Left hindlimb (tissue), 1 donor: Measurements from ENCODE around the gene CIZ1.
"Not testable (repeated sequence)": the region's sequence is repeated elsewhere in the genome, so short reads cannot be mapped to it uniquely, and the experiment has no call there.

ENCODE experiments used
- DNase-seq: peaks from one replicate; pipeline ENCODE4 v3.0.0-alpha.2; 2018

Gene CIZ1

DNA sequence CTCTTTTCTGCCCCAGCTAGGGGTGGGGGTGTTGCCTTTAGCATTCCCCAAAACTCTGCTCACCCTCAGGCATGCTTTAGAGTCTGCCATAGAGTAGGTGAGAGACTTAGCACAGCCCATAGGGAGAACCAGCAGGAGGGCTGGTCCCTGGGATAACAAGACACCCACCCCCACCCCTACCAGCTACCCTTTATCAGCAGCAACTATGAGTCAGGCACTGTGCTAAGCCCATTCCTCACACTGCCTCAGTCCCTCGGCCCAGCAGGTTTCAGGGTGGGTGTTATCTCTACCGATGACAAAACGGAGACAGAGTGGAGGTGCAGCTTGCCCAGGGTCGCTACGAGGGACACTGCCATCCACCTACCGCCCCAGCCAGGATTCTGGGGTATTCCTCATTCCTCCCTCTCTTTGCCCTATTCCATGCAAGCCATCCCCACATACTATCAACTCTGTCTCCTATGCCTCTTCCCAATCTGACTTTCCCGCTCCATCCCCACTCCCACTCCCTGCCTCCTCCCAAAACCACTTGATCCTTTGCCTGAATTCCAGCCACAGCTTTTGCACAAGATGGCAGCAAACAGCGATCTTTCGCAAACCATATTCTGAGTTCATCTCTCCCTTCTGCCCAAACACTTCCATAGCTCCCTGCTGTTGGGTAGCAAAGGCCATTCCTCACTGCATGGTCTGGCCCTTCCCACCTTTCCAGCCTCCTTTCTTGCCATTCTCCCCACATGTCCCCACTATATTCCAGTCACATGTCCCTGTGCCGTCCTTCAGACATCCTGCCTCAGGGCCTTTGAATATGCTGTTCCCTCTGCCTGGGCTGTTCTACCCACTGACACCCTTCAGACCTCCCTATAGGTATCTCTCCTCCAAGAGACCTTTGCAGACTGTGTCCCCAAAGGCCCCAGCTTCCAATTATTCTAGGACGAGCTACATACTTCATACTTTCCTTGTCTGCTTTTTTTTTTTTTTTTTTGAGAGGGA is 5.1 kb downstream of the CIZ1 start:
- no peak for DNase-seq

DNA sequence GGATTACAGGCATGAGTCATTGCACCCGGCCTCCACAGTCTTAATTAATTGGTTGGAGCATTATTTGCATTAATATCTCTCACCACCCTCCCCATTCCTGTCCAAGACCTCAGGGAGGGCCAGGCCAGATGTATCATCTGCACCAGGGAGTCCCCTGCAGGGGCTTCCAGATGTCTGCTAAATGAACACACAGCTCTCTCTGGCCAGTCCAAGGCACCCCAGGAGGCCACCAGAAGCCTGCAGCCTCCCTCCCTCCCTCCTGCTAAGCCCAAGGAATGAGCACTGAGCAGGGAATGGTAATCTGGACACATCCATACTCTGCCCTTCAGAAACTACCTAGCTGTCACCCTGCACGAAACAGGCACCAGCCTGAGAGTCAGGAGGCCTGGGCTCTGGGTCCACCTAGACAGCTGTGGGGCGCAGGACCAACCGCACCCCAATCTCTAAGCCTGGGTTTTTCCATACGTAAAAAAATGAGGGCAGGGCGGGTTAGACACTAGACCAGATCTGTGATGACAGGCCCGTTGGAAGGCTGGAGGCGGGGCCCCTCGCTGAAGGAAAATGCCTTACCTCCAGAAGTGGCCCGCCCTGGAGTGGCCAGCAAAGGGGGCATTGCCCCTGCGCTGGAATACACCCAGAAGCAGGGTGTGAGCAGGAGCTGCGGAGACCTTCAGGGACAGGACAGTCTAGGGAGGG is 8.3 kb downstream of the CIZ1 start:
- DNase-seq, result no peak

DNA sequence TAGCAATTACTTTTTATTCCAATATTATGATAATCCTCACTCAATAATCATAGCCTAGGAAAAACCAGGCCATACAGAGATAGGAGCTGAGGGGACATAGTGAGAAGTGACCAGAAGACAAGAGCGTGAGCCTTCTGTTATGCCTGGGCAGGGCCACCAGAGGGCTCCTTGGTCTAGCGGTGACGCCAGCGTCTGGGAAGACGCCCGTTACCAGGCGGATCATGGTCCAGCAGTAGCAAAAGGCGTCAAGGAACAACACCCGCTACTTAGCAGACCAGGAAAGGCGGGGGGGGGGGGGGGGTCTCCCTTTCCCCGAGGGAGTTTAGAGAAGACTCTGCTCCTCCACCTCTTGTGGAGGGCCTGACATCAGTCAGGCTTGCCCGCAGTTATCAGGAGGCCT is 9.9 kb downstream of the CIZ1 start:
- DNase-seq, result not testable (repeated sequence)

DNA sequence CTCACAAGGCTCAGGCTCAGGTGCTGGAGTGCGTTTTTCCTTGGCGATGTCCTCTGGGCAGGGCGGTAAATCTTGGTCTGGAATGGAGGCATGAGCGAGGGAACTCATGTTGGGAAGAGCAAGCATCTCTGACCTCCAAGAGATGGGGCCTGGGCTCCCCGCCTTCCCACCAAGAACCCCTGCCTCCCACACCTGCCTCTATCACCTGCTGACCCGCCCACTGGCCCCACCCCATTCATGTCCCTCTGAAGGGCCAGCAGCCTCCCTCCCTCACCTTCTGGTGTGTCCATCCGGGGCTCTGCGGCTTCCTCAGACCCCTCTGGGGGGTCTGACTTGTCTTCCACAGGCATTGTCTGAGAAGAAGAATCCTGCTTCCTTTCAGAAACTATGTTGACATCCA is 10.9 kb downstream of the CIZ1 start:
- DNase-seq, result no peak

DNA sequence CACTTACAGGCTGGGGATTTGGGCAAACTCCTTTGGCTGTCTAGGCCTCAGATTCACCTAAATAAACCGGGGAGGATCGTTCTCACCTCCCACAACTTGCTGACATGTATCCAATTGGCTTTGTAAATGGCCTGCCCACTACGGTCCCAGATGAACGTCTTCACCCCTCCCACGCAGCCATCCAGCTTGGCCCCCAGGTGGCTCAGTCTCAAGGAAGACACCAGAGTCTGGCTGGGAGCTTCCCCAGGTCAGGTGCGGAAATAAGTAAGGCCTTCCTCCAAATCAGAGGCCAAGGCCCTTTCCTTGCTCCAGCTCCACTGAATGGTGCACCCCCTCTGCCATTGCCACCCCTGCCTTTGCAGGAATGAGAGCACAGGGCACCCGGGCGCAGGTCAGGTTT is 11.4 kb downstream of the CIZ1 start:
- no peak for DNase-seq

DNA sequence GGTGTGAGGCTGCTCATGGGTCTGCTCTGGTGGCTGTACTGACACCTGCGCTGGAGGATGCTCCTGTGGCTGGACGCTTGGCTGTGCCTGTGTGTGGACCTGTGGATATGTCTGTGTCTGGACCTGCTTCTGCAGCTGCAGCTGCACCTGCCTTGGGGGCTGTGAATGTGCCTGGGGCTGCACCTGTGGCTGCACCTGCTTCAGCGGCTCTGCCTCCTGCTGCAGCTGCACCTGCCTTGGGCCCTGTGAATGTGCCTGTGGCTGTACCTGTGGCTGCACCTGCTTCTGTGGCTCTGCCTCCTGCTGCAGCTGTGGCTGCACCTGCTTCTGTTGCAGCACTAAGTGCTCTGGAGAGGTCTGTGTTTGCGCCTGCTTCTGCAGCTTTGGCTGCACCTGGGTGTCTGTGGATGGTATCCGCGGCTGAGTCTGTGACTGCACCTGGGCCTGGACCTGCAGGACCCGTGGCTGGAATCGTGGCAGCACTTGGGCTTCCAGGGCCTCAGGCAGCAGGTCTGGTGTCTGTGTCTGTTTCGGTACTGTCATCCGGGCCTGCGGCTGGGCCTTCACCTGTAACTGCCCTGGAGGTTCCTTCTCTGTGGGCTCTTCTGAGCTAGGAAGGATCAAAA is 12.5 kb downstream of the CIZ1 start:
- DNase-seq, result no peak

DNA sequence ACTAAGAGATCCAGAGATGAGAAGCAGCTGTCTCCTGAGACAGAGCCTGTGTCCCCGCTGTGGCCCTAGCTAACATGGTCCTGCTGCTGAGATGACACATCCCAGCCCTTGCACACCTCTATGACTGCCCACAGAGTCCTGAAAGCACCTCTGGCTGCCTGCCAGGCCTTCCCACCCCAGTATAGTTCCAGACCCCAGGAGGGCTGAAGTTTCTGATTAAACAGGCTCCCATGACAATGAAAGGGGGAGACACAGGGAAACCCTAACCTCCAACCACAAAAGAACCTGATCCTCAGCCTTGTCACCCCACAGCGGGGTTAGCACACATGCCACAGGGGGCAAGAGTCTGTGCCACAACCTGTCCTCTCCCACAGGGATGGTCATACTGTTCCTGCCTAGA is 15.6 kb downstream of the CIZ1 start:
- DNase-seq, result no peak

DNA sequence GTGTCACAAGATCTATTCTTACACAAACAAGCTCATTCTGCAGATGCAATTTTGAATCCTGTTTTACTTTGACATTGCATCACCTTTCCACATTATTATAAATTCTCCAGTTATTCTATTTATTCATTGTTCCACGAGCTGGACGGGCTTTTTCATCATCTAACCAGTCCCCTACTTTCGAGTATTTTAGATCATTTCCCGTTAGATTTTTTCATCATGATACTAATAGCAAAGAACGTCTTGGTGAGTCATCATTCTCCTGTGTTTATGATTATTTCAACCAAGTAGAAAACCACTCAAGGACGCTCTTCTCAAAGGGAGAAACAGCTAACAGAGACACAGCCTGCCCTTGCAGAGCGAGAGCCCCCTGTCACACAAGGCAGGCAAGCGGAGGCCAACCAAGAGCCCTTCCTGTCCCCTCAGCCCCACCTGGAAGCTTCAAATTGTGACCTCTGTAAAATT is 16.2 kb downstream of the CIZ1 start:
- no peak for DNase-seq

DNA sequence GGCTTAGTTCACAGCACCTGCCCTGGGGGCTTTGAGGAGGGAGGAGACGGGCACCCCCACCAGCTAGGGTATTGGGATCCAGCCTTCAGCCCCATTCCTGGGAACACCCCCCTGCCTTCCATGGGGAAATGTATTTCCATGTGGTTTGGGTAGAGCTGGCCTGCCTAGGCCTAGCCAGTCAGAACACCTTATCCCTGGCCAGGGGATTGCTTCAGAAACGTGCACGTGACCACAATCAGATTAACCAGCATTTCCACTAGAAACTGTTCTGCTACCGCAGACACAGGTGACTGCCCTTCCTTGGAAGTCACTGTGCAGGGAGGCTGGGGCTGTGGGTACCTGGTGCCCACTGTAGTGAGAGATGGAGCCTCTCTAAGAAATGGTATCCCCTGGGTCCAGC is 17.3 kb downstream of the CIZ1 start:
- no peak for DNase-seq

DNA sequence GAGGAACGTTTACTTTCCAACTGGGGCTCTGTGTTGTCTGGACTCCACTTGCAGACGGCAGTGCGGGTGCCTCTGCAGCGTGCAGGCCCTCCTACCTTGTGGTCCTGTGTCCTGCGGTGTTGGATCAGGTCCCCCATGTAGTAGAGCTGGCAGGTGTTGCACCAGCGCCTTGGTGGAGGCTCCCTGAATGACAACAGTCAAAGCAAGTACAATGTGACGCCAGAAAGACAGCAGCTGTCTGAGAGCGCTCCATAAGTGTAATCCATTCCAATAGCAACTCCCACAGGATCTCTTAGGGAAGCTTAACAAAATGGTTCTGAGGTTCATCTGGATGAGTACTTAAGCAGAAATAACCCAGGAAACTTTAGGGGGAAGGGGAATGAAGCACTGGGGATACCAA is 21.4 kb downstream of the CIZ1 start:
- DNase-seq, result no peak

DNA sequence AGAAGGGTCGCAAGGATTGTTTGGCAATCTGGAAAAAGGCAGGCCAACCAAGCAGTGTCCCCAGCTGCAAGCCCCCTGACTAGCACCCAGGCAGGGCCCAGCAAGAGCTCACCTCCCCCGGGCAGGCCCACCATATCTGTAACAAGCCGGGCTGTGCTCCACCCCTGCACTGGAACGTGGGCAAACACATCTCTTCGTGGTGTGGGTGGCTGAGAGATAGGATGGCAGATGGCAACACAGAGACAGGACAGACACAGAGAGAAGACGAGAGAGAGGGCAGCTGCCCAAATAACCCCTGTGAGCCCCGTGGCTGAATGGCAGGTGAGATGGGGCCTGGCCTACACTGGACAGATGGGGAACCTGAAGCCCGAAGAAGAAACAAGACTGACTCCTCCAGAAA is 21.9 kb downstream of the CIZ1 start:
- no peak for DNase-seq

DNA sequence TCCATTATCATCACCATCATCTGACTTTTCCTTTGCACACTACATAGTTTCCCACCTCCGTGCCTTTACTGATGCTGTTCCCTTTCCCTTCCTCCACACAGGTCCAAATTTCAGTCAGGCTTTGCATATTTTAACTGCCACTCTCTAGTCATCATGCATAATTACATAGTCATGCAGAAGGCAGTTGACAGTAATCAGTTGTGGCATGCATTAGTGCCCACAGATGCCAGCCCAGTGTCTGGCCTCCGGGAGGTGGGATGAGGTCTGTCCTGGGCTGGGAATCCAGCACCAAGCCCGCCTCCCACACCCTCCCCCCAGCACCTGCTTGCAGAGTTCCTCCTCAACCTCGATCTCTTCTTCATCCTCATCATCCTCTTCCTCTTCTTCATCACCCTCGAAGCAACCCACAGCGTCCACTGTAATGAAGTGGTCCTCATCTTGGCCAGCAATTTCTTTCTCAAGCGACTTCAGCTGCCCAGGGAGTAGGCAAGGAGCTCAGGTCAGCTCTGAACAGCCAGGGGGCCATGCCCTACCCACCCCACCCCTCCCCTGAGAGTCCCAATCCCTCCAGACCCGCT is 22.6 kb downstream of the CIZ1 start:
- DNase-seq, result no peak

DNA sequence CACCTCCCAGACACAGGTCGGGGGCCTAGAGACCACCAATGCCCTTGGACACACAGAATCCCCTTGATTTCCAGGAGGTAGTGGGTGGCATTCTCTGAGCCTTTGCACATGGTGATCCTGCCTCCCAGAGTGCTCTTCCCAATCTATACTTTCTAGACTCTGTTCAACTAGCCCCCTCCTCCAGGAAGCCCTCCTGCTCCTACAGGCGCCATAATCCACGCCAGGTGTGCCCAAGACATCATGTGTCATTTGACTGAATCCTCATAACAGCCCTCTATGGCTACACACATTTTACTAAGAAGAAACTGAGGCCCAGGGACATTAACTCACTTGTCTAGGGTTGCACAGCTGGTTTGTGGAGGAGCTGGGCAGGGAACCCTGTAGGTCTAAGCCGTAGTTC is 24.2 kb downstream of the CIZ1 start:
- no peak for DNase-seq

DNA sequence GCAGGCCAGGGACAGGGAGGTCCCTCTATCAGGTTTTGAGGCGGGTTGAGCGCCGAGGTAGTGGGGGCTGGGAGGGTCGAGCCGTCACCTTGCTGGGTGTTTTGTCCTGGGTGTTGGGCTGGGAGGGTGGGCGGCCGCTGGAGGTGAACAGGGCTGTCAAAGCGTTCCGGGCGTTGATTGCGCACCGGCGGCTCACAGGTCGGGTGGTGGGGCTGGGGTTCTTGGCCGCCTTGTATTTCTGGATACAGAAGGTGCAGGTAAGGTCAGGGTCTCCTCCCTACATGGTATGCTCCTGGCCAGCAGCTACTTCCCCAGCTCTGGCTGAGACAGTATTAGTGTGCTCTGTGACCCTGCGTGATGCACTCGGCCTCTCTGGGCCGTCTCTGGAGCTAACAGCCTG is 25.2 kb downstream of the CIZ1 start:
- DNase-seq, result no peak

DNA sequence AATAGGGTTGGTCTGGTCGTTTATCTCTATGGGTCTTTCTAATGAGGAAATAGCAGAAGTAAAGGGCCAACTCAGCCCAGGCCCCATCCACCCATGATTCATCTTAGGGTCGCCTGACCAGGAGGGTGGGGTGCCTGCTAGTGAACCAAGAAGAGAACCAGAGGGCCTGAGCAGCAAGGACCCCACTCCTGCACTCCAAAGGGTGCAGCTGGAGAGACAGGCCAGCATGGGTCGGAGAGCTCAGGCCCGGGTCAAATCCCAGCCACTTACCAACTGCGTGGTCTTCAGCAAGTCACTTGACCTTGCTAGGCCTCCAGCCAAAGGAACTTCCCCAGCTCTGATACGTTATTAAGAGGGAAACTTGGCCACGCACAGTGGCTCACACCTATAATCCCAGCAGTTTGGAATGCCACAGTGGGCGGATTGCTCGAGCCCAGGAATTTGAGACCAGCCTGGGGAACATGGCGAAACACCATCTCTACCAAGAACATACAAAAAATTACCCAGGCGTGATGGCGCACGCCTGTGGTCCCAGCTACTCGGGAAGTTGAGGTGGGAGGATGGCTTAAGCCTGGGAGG is 27.0 kb downstream of the CIZ1 start:
- DNase-seq, result no peak

DNA sequence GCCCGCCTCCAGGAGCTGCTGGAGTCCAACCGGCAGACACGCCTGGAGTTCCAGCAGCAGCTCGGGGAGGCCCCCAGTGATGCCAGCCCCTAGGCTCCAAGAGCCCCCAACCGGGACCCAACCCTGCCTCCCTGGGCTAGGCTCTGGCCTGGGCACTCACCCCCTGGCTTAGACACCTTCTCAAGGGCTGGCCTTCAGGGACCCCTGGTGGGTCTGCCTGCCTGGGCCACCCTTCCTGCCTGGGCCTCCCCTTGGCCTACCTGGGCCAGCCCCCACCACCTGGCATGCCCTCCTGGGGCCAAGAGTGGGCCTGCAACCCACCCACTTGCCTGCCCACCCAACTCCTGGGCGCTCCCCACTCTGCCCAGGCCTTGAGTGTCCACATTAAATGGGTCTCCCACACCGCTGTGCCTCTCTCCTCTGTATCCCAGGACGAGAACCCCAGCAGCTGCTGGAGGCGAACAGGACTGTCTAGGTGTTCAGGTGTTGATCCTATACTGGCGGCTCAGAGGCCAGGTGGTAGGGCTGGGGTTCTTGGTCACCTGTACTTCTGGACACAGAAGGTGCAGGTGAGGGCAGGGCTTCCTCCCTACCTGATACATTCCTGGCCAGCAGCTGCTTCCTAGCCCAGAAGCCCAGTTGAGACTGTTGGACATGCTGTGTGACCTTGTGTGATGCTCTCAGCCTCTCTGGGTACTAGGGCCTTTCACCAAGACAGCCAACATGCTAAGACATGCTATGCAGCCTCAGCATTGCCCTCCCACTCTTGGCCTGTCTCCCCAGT is 27.7 kb downstream of the CIZ1 start:
- no peak for DNase-seq

DNA sequence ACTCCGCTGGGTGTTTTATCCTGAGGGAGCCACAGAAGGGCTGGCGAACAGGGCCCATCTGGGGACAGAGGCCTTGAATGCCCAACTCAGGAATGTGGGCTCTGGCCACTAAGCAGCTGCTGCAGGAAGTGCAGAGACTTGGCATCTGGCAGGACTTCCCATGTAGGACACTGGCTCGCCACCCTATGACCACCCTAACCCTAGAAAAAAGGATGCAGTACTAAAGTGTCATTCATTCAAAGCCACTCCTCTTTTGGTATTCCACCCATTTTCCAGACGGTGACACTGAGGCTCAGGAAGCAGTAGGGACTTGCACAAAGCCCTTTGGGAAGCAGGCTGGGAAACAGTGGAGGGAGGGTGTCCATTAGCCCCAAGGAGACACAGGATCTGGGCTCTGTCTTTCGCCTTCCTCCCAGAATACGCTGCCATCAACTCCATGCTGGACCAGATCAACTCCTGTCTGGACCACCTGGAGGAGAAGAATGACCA is 28.3 kb downstream of the CIZ1 start:
- DNase-seq, result no peak

DNA sequence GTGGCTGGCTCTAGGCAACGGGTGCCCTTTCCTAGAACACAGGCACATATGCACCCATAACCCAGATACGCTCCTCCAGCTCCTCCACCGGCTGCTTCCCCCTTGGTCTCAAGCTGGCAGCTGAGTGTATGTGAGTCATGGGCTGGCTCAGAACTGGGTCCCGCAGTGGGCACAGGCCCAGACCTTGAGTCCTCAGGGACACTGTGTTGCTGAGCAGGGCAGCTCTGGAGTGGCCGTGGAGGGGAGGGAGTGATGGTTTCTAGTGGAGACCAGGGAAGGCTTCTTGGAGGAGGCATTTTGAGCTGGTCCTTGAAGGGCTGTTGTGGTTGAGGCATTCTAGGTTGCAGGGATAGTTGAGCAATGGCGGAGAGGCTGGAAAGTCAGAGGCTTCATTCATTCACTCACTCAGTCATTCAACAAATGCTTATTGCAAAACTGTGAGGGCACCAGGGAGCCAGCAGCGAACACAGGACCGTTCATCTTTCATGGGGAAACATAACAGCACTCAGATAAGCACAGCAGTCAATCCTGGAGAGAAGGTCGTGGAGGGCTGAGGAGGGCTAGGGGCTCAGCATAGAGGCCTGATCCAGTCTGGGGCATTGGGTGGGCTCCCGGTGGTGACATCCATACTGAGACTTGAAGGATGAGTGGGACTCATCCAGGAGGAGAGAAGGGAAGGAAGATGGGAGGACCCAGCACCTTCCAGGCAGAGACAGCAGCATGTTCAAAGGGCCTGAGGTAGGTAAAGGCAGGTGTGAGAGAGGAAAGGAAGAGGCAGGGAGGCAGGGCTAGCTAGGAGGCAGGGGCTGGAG is 29.0 kb downstream of the CIZ1 start:
- DNase-seq, result no peak

DNA sequence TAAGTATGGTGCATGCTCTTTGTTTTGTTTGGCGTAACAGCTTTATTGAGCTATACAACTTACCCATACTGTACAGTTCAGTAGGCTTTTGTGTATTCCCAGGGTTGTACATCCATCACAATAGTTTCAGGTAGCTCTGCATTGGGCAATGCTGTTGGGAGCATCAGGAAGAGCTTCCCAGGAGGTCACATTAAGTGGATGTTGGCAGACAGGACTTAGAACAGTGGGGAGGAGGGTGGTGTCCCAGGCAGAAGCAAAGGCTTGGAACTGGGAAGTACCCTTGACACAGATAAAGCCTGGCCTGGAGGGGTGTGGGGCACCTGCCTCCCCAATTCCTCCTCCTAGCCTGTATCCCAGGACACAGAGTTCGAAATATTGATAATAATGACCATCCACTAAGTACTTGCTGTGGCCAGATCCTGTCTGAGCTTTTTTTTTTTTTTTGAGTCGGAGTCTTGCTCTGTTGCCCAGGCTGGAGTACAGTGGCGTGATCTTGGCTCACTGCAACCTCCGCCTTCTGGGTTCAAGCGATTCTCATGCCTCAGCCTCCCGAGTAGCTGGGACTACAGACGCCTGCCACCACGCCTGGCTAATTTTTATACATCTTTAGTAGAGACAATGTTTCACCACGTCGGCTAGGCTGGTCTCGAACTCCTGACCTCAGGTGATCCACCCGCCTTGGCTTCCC is 30.0 kb downstream of the CIZ1 start:
- no peak for DNase-seq

DNA sequence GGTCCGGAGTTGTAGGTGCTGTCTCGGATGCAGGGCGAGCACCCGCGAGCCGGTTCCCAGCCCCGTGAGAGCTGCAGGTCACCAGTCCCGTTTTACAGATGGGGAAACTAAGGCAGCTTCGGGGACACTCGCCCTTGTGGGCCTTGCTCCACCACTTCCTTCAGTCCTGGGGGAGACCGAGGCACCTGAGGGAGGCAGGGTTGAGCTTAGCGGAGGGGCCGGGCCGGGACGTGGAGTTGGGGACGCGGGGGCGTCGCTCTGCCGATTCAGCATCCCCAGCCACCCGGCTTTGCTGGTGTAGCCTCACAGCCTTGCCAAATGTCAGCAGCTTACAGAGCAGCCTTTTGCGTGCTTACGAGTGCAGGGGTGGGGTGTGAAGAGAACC is 30.8 kb downstream of the CIZ1 start:
- DNase-seq, result no peak
